Esophagus muscularis mucosa (tissue), 4 donors: ENCODE data around the gene SWT1. TPM values are rescaled to one million over a fixed set of nuclear protein-coding genes. Genes with fewer than 3 reads are reported as not detected.

Experiments
- DNase-seq: peaks from one replicate; pipeline ENCODE4 v3.0.0-alpha.2; 2017; ENCODE audit errors: extremely low spot score
- H3K27ac ChIP-seq, 4 donors: fragments of 200-600 bp; sonication (generic); replicated peaks in 1 of 4; 1 replicate in 3 of 4; 2 replicates in 1 of 4; pipeline ENCODE4 v1.5.1; 2016 to 2019; ENCODE audit warnings: mild to moderate bottlenecking in 1 of 4
- H3K27me3 ChIP-seq, 4 donors: fragments of 200-600 bp; sonication (generic); one replicate each; pipeline versions ENCODE4 v1.5.1 to v1.6.0; 2016 to 2019
- H3K36me3 ChIP-seq, 4 donors: fragments of 200-600 bp; sonication (generic); one replicate each; pipeline ENCODE4 v1.5.1; 2016 to 2019
- H3K4me1 ChIP-seq, 4 donors: fragments of 200-600 bp; sonication (generic); one replicate each; pipeline ENCODE4 v1.5.1; 2016 to 2019
- H3K4me3 ChIP-seq, 4 donors: fragments of 200-600 bp; sonication (generic); 1 replicate in 2 of 4; 2 replicates in 2 of 4; pipeline ENCODE4 v1.5.1; 2016 to 2019; ENCODE audit warnings: mild to moderate bottlenecking in 4 of 4, moderate library complexity in 1 of 4
- H3K9me3 ChIP-seq, 4 donors: fragments of 200-600 bp; sonication (generic); 1 replicate in 3 of 4; 2 replicates in 1 of 4; pipeline ENCODE4 v1.5.1; 2016 to 2019
- EP300 ChIP-seq: sonication (generic); formaldehyde crosslinking; IDR thresholded peaks from one replicate; pipeline ENCODE4 v1.6.1; 2017; ENCODE audit warnings: antibody characterized with exemption
- POLR2A ChIP-seq: fragments of 450-650 bp; IDR thresholded peaks from one replicate; pipeline ENCODE4 v1.6.1; 2017; ENCODE audit warnings: antibody characterized with exemption, moderate library complexity, mild to moderate bottlenecking, low read depth
- POLR2AphosphoS5 ChIP-seq, 2 donors: sonication (generic); formaldehyde crosslinking; IDR thresholded peaks; one replicate each; pipeline ENCODE4 v1.6.1; 2017; ENCODE audit warnings: antibody characterized with exemption in 2 of 2
- WGBS: methylation state at CpG from one replicate; pipeline ENCODE4 v1.1.5; 2018; 5-methylcytosine and 5-hydroxymethylcytosine counted together
- intact Hi-C: fragments of 100-400 bp; cut with DNase I; formaldehyde crosslinking; loops from one replicate; pipeline ENCODE4 v1.15.1; 2023
- total RNA-seq, 4 donors: library from RNA; depleted of rRNA; stranded (reverse); fragments of >200 nt; gene quantifications; one replicate each; pipeline versions ENCODE4 v1.1.0 to v1.2.1, GENCODE V29; 2016
- TF ChIP-seq, protein P1 (sequence below), 3 experiments: fragments of 200-600 bp in 2 of 3; fragments of 450-650 bp in 1 of 3; sonication (generic) in 2 of 3; IDR thresholded peaks; one replicate each; pipeline ENCODE4 v1.5.1; 2017 to 2019; ENCODE audit warnings: antibody characterized with exemption in 3 of 3, mild to moderate bottlenecking in 2 of 3, moderate library complexity in 1 of 3

Gene SWT1
- total RNA-seq, 4 donors from 2014 or later, result 5.8 to 9.6 (median 6.3) TPM

DNA sequence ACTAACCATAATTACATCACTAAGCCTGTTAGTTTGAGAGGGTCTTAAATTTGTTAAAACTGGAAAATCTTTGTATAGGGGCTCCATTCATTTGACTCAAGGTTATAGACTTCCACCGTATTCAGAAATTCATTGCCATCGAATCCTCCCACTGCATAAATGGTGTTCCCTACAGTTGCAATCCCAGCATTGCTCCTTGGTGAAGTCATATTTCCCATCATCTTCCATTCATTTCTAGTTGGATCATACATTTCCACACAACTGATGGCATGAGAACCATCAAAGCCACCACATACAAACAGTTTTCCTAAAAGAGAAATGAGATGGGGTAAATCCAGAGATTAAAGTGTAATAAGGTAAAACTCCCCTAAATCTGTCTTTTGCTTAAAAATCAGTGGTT lies 141.0 kb downstream of the SWT1 start:
- H3K27ac ChIP-seq, result no peak overlapping the region
- no peak for DNase-seq
- no peak overlapping the region for H3K4me3 ChIP-seq
- peaks cover 0 to 13% (median 9%) of the 10 kb centered on the region in 4 donors for H3K4me1 ChIP-seq
- WGBS, result 79% methylated on average over 2 of the region's 2 CpGs
- H3K9me3 ChIP-seq, result no peaks in the 10 kb centered on the region
- H3K36me3 ChIP-seq, result peaks cover 13 to 83% (median 64%) of the 10 kb centered on the region in 4 donors
- H3K27me3 ChIP-seq, result no peaks in the 10 kb centered on the region
- TF ChIP-seq EP300 (no peak), POLR2AphosphoS5 (IDR thresholded peaks at IDR 0.05) (no peak), POLR2A (no peak)
- TF ChIP-seq, protein P1, sequence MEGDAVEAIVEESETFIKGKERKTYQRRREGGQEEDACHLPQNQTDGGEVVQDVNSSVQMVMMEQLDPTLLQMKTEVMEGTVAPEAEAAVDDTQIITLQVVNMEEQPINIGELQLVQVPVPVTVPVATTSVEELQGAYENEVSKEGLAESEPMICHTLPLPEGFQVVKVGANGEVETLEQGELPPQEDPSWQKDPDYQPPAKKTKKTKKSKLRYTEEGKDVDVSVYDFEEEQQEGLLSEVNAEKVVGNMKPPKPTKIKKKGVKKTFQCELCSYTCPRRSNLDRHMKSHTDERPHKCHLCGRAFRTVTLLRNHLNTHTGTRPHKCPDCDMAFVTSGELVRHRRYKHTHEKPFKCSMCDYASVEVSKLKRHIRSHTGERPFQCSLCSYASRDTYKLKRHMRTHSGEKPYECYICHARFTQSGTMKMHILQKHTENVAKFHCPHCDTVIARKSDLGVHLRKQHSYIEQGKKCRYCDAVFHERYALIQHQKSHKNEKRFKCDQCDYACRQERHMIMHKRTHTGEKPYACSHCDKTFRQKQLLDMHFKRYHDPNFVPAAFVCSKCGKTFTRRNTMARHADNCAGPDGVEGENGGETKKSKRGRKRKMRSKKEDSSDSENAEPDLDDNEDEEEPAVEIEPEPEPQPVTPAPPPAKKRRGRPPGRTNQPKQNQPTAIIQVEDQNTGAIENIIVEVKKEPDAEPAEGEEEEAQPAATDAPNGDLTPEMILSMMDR (IDR thresholded peaks at IDR 0.05), result no peak
- intact Hi-C loops, result no loop called here

DNA sequence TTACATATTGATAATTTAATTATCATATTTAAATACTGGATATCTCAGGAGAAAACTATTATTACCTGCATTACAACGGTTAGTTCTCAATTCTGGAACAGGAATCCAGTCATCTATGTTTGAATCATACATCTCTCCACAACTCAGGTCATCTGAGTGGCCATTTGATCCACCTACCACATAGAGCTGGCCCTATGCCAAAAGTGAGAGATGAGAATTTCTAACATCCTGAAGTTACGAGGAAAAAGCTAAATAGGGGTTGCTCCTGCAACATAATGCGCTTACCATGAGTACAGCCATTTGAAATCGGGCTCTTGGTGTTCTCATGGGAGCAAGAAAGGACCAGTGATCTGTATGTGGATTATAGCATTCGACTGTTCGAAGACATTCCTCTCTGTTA lies 143.2 kb downstream of the SWT1 start:
- 98% methylated on average over 6 of the region's 6 CpGs for WGBS
- intact Hi-C loops, result no loop called here

DNA sequence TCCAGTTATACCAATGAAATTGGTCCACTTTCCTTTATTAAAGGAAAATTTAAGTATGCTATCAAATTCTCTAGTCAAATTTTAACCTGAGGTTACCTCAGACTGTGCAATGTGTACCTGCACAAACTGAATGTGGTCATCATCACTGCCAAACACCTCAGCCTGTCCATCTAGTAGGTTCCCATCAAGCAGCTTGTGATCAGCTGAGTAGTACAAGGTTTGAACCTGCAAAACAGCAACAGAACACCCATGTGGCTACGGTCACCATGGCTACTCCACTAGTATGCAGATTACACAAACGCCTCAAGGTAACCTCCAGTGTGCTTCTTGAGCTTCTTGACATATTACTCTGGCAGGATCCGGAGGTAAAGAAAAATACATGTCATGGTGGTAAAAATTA lies 148.5 kb downstream of the SWT1 start:
- Histone ChIP-seq H3K36me3 (peaks cover 46 to 99% (median 76%) of the 10 kb centered on the region in 4 donors), H3K27me3 (no peaks in the 10 kb centered on the region), H3K27ac (no peak overlapping the region), H3K4me1 (peaks cover 2 to 11% (median 10%) of the 10 kb centered on the region in 4 donors), H3K4me3 (no peak overlapping the region), H3K9me3 (no peaks in the 10 kb centered on the region)
- no peak for DNase-seq
- intact Hi-C loops, result no loop called here
- TF ChIP-seq EP300 (no peak), POLR2AphosphoS5 (IDR thresholded peaks at IDR 0.05) (no peak), POLR2A (no peak)
- TF ChIP-seq, protein P1 (IDR thresholded peaks at IDR 0.05), result no peak
- 92% methylated on average over 3 of the region's 3 CpGs for WGBS

More for the DNA sequence above, 143.2 kb downstream of the SWT1 start:
- H3K4me1 ChIP-seq, result no peaks in the 10 kb centered on the region
- H3K4me3 ChIP-seq, result no peak overlapping the region
- no peaks in the 10 kb centered on the region for H3K9me3 ChIP-seq
- H3K27ac ChIP-seq, result no peak overlapping the region
- TF ChIP-seq, protein P1 (IDR thresholded peaks at IDR 0.05), result no peak
- no peak for TF ChIP-seq EP300
- no peak for TF ChIP-seq POLR2AphosphoS5 (IDR thresholded peaks at IDR 0.05)
- no peak for TF ChIP-seq POLR2A
- H3K27me3 ChIP-seq, result no peaks in the 10 kb centered on the region
- no peak for DNase-seq
- H3K36me3 ChIP-seq, result peaks cover 20 to 100% (median 79%) of the 10 kb centered on the region in 4 donors

DNA sequence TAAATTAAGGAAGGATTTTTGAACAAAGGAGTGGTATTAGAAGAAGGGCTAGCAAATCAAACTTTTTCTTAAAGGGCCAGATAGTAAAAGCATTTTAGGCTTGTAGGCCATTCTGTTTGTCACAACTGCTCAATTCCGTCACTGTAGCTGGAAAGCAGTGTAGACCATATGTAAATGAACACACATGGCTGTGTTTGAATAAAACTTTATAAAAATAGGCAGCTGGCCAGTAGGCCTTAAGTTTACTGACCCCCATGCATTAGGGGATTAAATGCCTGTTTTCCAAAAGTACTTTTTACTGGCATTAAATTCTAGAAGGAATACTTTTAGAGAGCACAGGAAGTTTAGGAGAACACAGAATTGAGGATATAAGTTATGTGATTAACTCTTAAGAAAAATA lies 151.2 kb downstream of the SWT1 start:
- WGBS, result 100% methylated on average over 1 of the region's 1 CpG
- no peak overlapping the region for H3K4me3 ChIP-seq
- H3K27ac ChIP-seq, result no peak overlapping the region
- peaks cover 42 to 78% (median 62%) of the 10 kb centered on the region in 4 donors for H3K36me3 ChIP-seq
- peaks cover 20 to 28% (median 28%) of the 10 kb centered on the region in 4 donors for H3K4me1 ChIP-seq
- intact Hi-C loops, result no loop called here
- H3K27me3 ChIP-seq, result no peaks in the 10 kb centered on the region
- no peaks in the 10 kb centered on the region for H3K9me3 ChIP-seq
- TF ChIP-seq POLR2A, result no peak
- TF ChIP-seq, protein P1 (IDR thresholded peaks at IDR 0.05), result no peak
- no peak for TF ChIP-seq EP300
- no peak for TF ChIP-seq POLR2AphosphoS5 (IDR thresholded peaks at IDR 0.05)
- no peak for DNase-seq

DNA sequence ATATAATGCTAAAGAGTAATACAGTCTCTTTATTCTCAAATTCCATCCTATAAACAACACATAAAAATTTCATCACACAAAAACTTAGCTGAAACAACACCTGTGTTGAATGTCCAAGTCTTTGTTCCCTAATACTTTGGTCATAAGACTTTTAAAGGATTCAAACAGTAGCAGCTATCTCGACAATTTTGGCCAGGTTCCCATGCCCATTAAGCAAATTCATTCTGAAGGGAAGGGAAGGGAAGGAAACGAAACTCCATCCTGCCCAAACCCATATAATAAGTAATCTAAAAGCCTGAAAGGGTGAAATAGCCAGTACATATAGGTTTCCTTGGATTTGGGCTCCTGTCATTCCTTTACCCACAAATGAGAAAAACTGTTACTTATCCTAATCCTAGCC lies 152.6 kb downstream of the SWT1 start:
- Histone ChIP-seq H3K36me3 (peaks cover 39 to 64% (median 52%) of the 10 kb centered on the region in 4 donors), H3K27ac (no peak overlapping the region), H3K9me3 (no peaks in the 10 kb centered on the region), H3K27me3 (no peaks in the 10 kb centered on the region), H3K4me3 (no peak overlapping the region), H3K4me1 (peaks cover 25 to 43% (median 42%) of the 10 kb centered on the region in 4 donors)
- no peak for DNase-seq
- intact Hi-C loops, result no loop called here
- 28% methylated on average over 2 of the region's 2 CpGs for WGBS
- TF ChIP-seq EP300, result no peak
- TF ChIP-seq, protein P1 (IDR thresholded peaks at IDR 0.05), result no peak
- TF ChIP-seq POLR2AphosphoS5 (IDR thresholded peaks at IDR 0.05), result no peak
- no peak for TF ChIP-seq POLR2A
